ENCODE measurements around the gene DNAI2.
"Not testable (repeated sequence)": the region's sequence is repeated elsewhere in the genome, so short reads cannot be mapped to it uniquely, and the experiment has no call there.

The DNAI2 gene

GRCh38 chr17:74276051-74276476, 2.0 kb downstream of the DNAI2 start:
- no peak overlapping the region for H3K9ac ChIP-seq (ENCODE audit: low read depth, low read length)
- peaks cover 10% of the 10 kb centered on the region; the same call in 1 of the 2 replicates for H3K4me1 ChIP-seq (ENCODE audit: control insufficient read depth, insufficient read depth, low read length)
- no peak overlapping the region for H3K27ac ChIP-seq (ENCODE audit: low read depth, low read length)
- H3K4me3 ChIP-seq (ENCODE audit: low read depth, low read length): no peak overlapping the region
- H3K27me3 ChIP-seq (ENCODE audit: control insufficient read depth, insufficient read depth, low read length): peaks cover 15% of the 10 kb centered on the region
- no peaks in the 10 kb centered on the region for H3K36me3 ChIP-seq (ENCODE audit: control insufficient read depth, insufficient read depth, low read length)
- no peaks in the 10 kb centered on the region for H3K9me3 ChIP-seq (ENCODE audit: control insufficient read depth, insufficient read depth, low read length)

DNA sequence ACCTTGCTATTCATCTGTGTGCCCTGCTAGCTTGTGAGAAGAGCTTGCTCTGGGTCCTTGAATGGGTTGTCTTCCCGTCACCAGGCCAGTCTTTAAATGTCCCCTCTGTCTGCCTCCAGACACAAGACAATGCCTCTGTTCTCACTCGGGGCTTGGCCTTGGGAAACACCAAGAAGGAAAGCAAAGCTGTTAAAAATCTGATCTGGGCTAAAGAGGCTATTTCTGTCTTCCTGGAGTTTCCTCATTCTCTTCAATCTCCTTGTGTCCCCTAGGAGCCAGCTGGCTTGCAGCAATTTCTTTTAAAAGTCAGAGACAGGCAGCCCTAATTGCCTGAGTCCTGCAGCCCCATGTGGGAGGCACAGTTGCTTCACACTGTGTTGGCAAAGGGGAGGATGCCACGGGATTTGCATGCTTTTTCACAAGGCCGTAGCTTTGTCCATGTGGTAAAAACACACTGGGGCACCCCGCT, 2.5 kb downstream of the DNAI2 start:
- Histone ChIP-seq H3K4me1 (ENCODE audit: control insufficient read depth, insufficient read depth, low read length) (peaks cover 10% of the 10 kb centered on the region; the same call in 1 of the 2 replicates), H3K27ac (ENCODE audit: low read depth, low read length) (no peak overlapping the region), H3K4me3 (ENCODE audit: low read depth, low read length) (no peak overlapping the region), H3K9me3 (ENCODE audit: control insufficient read depth, insufficient read depth, low read length) (no peaks in the 10 kb centered on the region), H3K27me3 (ENCODE audit: control insufficient read depth, insufficient read depth, low read length) (peaks cover 15% of the 10 kb centered on the region), H3K36me3 (ENCODE audit: control insufficient read depth, insufficient read depth, low read length) (no peaks in the 10 kb centered on the region), H3K9ac (ENCODE audit: low read depth, low read length) (no peak overlapping the region)

DNA sequence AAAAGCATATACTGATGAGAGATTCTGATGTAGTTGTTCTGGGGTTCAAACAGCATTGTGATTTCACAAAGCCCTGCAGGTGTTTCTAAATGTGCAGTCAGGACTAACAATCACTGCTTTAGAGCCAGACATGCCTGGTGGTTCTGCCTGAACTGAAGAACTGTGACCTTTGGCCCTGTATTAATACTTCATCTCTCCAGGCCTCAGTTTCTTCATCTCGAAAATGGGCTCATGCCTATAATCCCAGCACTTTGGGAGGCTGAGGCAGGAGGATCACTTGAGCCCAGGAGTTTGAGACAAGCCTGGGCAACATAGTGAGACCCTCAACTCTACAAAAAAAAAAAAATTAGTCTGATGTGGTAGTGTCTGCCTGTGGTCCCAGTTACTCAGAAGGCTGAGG, 3.9 kb downstream of the DNAI2 start:
- H3K4me3 ChIP-seq (ENCODE audit: low read depth, low read length): no peak overlapping the region
- no peak overlapping the region for H3K9ac ChIP-seq (ENCODE audit: low read depth, low read length)
- H3K27me3 ChIP-seq (ENCODE audit: control insufficient read depth, insufficient read depth, low read length): peaks cover 15% of the 10 kb centered on the region
- H3K36me3 ChIP-seq (ENCODE audit: control insufficient read depth, insufficient read depth, low read length): no peaks in the 10 kb centered on the region
- peaks cover 3% of the 10 kb centered on the region; the same call in 1 of the 2 replicates for H3K4me1 ChIP-seq (ENCODE audit: control insufficient read depth, insufficient read depth, low read length)
- H3K27ac ChIP-seq (ENCODE audit: low read depth, low read length): no peak overlapping the region
- H3K9me3 ChIP-seq (ENCODE audit: control insufficient read depth, insufficient read depth, low read length): no peaks in the 10 kb centered on the region

GRCh38 chr17:74279617-74280016, 5.6 kb downstream of the DNAI2 start:
- H3K27me3 ChIP-seq (ENCODE audit: control insufficient read depth, insufficient read depth, low read length); H3K9ac ChIP-seq (ENCODE audit: low read depth, low read length); H3K4me3 ChIP-seq (ENCODE audit: low read depth, low read length); H3K27ac ChIP-seq (ENCODE audit: low read depth, low read length); H3K9me3 ChIP-seq (ENCODE audit: control insufficient read depth, insufficient read depth, low read length); H3K4me1 ChIP-seq (ENCODE audit: control insufficient read depth, insufficient read depth, low read length); H3K36me3 ChIP-seq (ENCODE audit: control insufficient read depth, insufficient read depth, low read length): not testable (repeated sequence)

DNA sequence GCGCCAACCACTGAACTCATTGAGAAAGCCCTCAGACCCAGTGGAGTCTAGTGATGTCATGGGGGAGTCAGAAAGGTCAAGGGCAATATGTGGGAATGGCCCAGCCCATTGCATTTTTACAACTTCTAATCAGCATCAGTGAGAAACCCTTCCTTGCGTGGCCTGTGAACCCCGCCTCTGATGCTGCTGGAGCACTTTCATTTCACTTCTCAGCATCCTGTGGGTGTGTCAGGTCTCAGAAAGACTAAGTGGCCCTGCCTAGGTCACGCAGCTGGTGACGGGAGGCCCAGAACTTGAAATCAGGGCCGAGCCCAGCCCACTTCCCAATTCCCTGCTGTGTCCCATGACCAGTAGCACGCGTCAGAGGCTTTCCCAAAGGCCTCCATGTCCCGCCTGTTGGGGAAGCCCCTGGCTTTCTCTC, 6.1 kb downstream of the DNAI2 start:
- Histone ChIP-seq H3K4me1 (ENCODE audit: control insufficient read depth, insufficient read depth, low read length) (peaks cover 3% of the 10 kb centered on the region; the same call in 1 of the 2 replicates), H3K9me3 (ENCODE audit: control insufficient read depth, insufficient read depth, low read length) (no peaks in the 10 kb centered on the region), H3K27me3 (ENCODE audit: control insufficient read depth, insufficient read depth, low read length) (no peaks in the 10 kb centered on the region; the same call in 1 of the 2 replicates), H3K9ac (ENCODE audit: low read depth, low read length) (no peak overlapping the region), H3K4me3 (ENCODE audit: low read depth, low read length) (no peak overlapping the region), H3K27ac (ENCODE audit: low read depth, low read length) (no peak overlapping the region), H3K36me3 (ENCODE audit: control insufficient read depth, insufficient read depth, low read length) (no peaks in the 10 kb centered on the region)

GRCh38 chr17:74281799-74282198, 7.8 kb downstream of the DNAI2 start:
- H3K4me1 ChIP-seq (ENCODE audit: control insufficient read depth, insufficient read depth, low read length): peaks cover 5% of the 10 kb centered on the region; the same call in 1 of the 2 replicates
- H3K9me3 ChIP-seq (ENCODE audit: control insufficient read depth, insufficient read depth, low read length): no peaks in the 10 kb centered on the region
- H3K9ac ChIP-seq (ENCODE audit: low read depth, low read length): no peak overlapping the region
- no peak overlapping the region for H3K27ac ChIP-seq (ENCODE audit: low read depth, low read length)
- no peak overlapping the region for H3K4me3 ChIP-seq (ENCODE audit: low read depth, low read length)
- H3K36me3 ChIP-seq (ENCODE audit: control insufficient read depth, insufficient read depth, low read length): no peaks in the 10 kb centered on the region
- no peaks in the 10 kb centered on the region for H3K27me3 ChIP-seq (ENCODE audit: control insufficient read depth, insufficient read depth, low read length)

- H3K4me1 ChIP-seq (ENCODE audit: control insufficient read depth, insufficient read depth, low read length); H3K36me3 ChIP-seq (ENCODE audit: control insufficient read depth, insufficient read depth, low read length); H3K9ac ChIP-seq (ENCODE audit: low read depth, low read length); H3K27me3 ChIP-seq (ENCODE audit: control insufficient read depth, insufficient read depth, low read length); H3K27ac ChIP-seq (ENCODE audit: low read depth, low read length); H3K4me3 ChIP-seq (ENCODE audit: low read depth, low read length); H3K9me3 ChIP-seq (ENCODE audit: control insufficient read depth, insufficient read depth, low read length): not testable (repeated sequence)
Measured at GRCh38 chr17:74282274-74282586, 8.2 kb downstream of the DNAI2 start.

DNA sequence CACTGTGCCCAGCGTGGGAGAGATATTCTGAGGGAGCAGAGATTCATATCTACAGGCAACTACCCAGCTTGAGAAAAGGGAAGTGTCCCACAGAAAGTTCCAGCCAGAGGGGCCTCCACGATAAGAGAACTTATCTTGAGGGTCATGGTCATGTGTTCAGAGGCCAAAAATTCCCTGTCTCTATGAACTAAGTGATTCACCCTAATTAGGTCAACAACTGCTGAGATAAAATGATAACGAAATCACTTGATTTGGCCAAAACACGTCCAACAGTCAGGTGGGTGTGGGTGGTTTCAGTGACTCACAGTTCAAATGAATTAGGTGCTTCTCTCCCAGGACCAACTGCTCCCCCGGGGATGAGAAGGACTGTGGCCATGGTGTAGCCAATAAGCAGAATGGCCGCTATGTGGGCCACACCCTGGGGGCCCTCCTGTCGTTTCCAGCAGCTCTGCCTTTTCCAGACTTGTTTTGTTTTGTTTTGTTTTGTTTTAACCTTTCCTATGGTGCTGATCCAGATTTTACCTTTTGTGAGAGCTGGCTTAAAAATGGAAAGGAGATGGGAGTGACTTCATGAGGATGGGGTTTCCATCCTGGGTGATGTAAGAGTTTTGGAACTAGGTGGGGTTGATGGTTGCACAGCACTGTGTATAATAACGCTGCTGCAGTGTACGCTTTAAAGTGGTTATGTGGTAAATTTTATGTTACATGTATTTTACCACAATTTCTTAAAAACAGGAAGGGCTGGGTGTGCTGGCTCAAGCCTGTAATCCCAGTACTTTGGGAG, 8.7 kb downstream of the DNAI2 start:
- H3K27me3 ChIP-seq (ENCODE audit: control insufficient read depth, insufficient read depth, low read length): no peaks in the 10 kb centered on the region
- no peak overlapping the region for H3K4me3 ChIP-seq (ENCODE audit: low read depth, low read length)
- no peak overlapping the region for H3K27ac ChIP-seq (ENCODE audit: low read depth, low read length)
- H3K4me1 ChIP-seq (ENCODE audit: control insufficient read depth, insufficient read depth, low read length): peaks cover 5% of the 10 kb centered on the region; the same call in 1 of the 2 replicates
- no peaks in the 10 kb centered on the region for H3K9me3 ChIP-seq (ENCODE audit: control insufficient read depth, insufficient read depth, low read length)
- H3K9ac ChIP-seq (ENCODE audit: low read depth, low read length): no peak overlapping the region
- no peaks in the 10 kb centered on the region for H3K36me3 ChIP-seq (ENCODE audit: control insufficient read depth, insufficient read depth, low read length)

DNA sequence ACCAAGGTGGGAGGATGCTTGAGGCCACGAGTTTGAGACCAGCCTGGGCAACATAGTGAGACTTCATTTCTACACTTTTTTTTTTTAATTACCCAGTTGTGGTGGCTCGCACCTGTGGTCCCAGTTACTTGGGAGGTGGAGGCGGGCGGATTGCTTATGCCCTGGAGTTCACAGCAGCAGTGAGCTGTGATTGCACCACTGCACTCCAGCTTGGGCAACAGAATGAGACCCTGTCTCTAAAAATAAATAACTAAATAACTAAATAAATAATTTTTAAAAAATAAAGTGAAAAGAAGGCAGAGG, 9.3 kb downstream of the DNAI2 start:
- Histone ChIP-seq H3K27me3 (ENCODE audit: control insufficient read depth, insufficient read depth, low read length) (no peaks in the 10 kb centered on the region), H3K27ac (ENCODE audit: low read depth, low read length) (no peak overlapping the region), H3K4me3 (ENCODE audit: low read depth, low read length) (no peak overlapping the region), H3K36me3 (ENCODE audit: control insufficient read depth, insufficient read depth, low read length) (no peaks in the 10 kb centered on the region), H3K9me3 (ENCODE audit: control insufficient read depth, insufficient read depth, low read length) (no peaks in the 10 kb centered on the region), H3K4me1 (ENCODE audit: control insufficient read depth, insufficient read depth, low read length) (peaks cover 5% of the 10 kb centered on the region; the same call in 1 of the 2 replicates), H3K9ac (ENCODE audit: low read depth, low read length) (no peak overlapping the region)

- Histone ChIP-seq H3K27ac (ENCODE audit: low read depth, low read length) (no peak overlapping the region), H3K27me3 (ENCODE audit: control insufficient read depth, insufficient read depth, low read length) (no peaks in the 10 kb centered on the region), H3K9ac (ENCODE audit: low read depth, low read length) (no peak overlapping the region), H3K4me3 (ENCODE audit: low read depth, low read length) (no peak overlapping the region), H3K4me1 (ENCODE audit: control insufficient read depth, insufficient read depth, low read length) (peaks cover 5% of the 10 kb centered on the region; the same call in 1 of the 2 replicates), H3K36me3 (ENCODE audit: control insufficient read depth, insufficient read depth, low read length) (no peaks in the 10 kb centered on the region), H3K9me3 (ENCODE audit: control insufficient read depth, insufficient read depth, low read length) (no peaks in the 10 kb centered on the region)
Measured at GRCh38 chr17:74287031-74287602, 13.1 kb downstream of the DNAI2 start.

- no peak overlapping the region for H3K27ac ChIP-seq (ENCODE audit: low read depth, low read length)
- no peaks in the 10 kb centered on the region for H3K36me3 ChIP-seq (ENCODE audit: control insufficient read depth, insufficient read depth, low read length)
- no peaks in the 10 kb centered on the region for H3K9me3 ChIP-seq (ENCODE audit: control insufficient read depth, insufficient read depth, low read length)
- no peak overlapping the region for H3K4me3 ChIP-seq (ENCODE audit: low read depth, low read length)
- H3K27me3 ChIP-seq (ENCODE audit: control insufficient read depth, insufficient read depth, low read length): no peaks in the 10 kb centered on the region
- H3K4me1 ChIP-seq (ENCODE audit: control insufficient read depth, insufficient read depth, low read length): peaks cover 5% of the 10 kb centered on the region; the same call in 1 of the 2 replicates
- H3K9ac ChIP-seq (ENCODE audit: low read depth, low read length): no peak overlapping the region
Measured at GRCh38 chr17:74288785-74289184, 14.8 kb downstream of the DNAI2 start.

Data from HUES48 (cell line).